Thyroid gland (tissue), 4 donors: Measurements from ENCODE around the gene PER2. TPM values are rescaled to one million over a fixed set of nuclear protein-coding genes. Genes with fewer than 3 reads are reported as not detected.
"Not testable (repeated sequence)": the region's sequence is repeated elsewhere in the genome, so short reads cannot be mapped to it uniquely, and the experiment has no call there.

Source experiments
- DNase-seq, 2 donors: peaks; one replicate each; pipeline ENCODE4 v3.0.0-alpha.2; 2019
- H3K27ac ChIP-seq, 3 donors: fragments of 200-600 bp; sonication (generic); 1 replicate in 2 of 3; 2 replicates in 1 of 3; pipeline ENCODE4 v1.5.1; 2016 to 2019; ENCODE audit warnings: mild to moderate bottlenecking in 1 of 3, moderate library complexity in 1 of 3
- H3K27me3 ChIP-seq: fragments of 200-600 bp; sonication (generic); one replicate; pipeline ENCODE4 v1.5.1; 2019
- H3K36me3 ChIP-seq, 2 donors: fragments of 200-600 bp; sonication (generic); one replicate each; pipeline ENCODE4 v1.5.1; 2016 to 2019
- H3K4me1 ChIP-seq, 2 donors: fragments of 200-600 bp; sonication (generic); one replicate each; pipeline ENCODE4 v1.5.1; 2017 to 2019
- H3K4me3 ChIP-seq, 3 donors: fragments of 200-600 bp; sonication (generic); replicated peaks in 1 of 3; 1 replicate in 2 of 3; 2 replicates in 1 of 3; pipeline ENCODE4 v1.5.1; 2016; ENCODE audit warnings: mild to moderate bottlenecking in 1 of 3
- H3K9me3 ChIP-seq: fragments of 200-600 bp; sonication (generic); one replicate; pipeline ENCODE4 v1.5.1; 2017
- POLR2A ChIP-seq, 2 donors: fragments of 450-650 bp; IDR thresholded peaks; one replicate each; pipeline ENCODE4 v1.6.1; 2017; ENCODE audit warnings: antibody characterized with exemption in 2 of 2, mild to moderate bottlenecking in 2 of 2, moderate library complexity in 1 of 2
- WGBS, 2 donors: methylation state at CpG; one replicate each; pipeline ENCODE4 v1.1.5; 2017; 5-methylcytosine and 5-hydroxymethylcytosine counted together
- intact Hi-C: fragments of 100-400 bp; cut with DNase I; formaldehyde crosslinking; loops from one replicate; pipeline ENCODE4 v1.15.1; 2023
- total RNA-seq, 4 donors: library from RNA; depleted of rRNA; stranded (reverse); fragments of >200 nt; gene quantifications; one replicate each; pipeline ENCODE4 v1.2.3, GENCODE V29; 2016
- TF ChIP-seq, protein P1 (sequence below), 6 experiments: fragments of 200-600 bp in 3 of 6; fragments of 450-650 bp in 3 of 6; sonication (generic) in 3 of 6; IDR thresholded peaks; one replicate each; pipeline ENCODE4 v1.5.1; 2016 to 2019; ENCODE audit warnings: antibody characterized with exemption in 6 of 6, mild to moderate bottlenecking in 2 of 6, inconsistent platforms in 1 of 6, moderate library complexity in 1 of 6

Gene PER2
- total RNA-seq, 4 donors from 2014 or later = 6.5 to 17.6 (median 9.6) TPM

DNA sequence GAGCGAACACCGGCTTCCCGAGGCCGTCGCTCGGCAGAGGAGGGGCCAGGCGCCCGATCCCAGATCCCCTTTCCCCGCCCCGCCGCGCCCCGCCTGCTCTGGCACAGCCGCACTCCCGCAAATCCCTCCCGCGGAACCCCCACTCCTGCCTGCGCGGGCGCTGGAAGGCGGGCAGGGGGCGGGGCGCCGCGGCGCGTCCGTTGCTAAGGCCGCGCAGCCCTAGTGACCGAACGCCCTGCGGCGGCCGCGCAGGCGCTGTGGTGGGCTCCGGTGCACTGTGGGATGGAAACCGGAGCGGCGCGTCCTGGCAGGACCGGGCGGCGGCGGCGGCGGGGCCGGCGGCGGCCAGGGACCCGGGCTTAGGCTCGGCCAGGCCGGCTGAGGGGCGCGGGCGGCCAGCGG is 31.8 kb upstream of the PER2 start, which contains the start of gene TRAF3IP1:
TRAF3IP1 (plus strand) TSS at position 273 of the 402 bp plus-strand sequence. CDS start 145 bp downstream, outside the sequence.
- Histone ChIP-seq H3K36me3 (peaks cover 0 to 3% of the 10 kb centered on the region in 2 donors), H3K27ac (peak within 1 kb of the TSS; percentile 8 to 52 (median 17)), H3K27me3 (no peaks in the 10 kb centered on the region), H3K4me1 (peaks cover 8 to 15% of the 10 kb centered on the region in 2 donors), H3K9me3 (no peaks in the 10 kb centered on the region), H3K4me3 (peak within 1 kb of the TSS; percentile 56 to 98 (median 59))
- WGBS, 2 donors = 0% methylated on average over 3 of the region's 58 CpGs; no CpG with 5 or more reads in 1 of the 2 donors
- DNase-seq = peak; percentile 97
- intact Hi-C loops = no loop called here
- peak in 1 of 2 donors; percentile 69 for TF ChIP-seq POLR2A (IDR thresholded peaks at IDR 0.05)
- TF ChIP-seq, protein P1, sequence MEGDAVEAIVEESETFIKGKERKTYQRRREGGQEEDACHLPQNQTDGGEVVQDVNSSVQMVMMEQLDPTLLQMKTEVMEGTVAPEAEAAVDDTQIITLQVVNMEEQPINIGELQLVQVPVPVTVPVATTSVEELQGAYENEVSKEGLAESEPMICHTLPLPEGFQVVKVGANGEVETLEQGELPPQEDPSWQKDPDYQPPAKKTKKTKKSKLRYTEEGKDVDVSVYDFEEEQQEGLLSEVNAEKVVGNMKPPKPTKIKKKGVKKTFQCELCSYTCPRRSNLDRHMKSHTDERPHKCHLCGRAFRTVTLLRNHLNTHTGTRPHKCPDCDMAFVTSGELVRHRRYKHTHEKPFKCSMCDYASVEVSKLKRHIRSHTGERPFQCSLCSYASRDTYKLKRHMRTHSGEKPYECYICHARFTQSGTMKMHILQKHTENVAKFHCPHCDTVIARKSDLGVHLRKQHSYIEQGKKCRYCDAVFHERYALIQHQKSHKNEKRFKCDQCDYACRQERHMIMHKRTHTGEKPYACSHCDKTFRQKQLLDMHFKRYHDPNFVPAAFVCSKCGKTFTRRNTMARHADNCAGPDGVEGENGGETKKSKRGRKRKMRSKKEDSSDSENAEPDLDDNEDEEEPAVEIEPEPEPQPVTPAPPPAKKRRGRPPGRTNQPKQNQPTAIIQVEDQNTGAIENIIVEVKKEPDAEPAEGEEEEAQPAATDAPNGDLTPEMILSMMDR (IDR thresholded peaks at IDR 0.05) = no peak

DNA sequence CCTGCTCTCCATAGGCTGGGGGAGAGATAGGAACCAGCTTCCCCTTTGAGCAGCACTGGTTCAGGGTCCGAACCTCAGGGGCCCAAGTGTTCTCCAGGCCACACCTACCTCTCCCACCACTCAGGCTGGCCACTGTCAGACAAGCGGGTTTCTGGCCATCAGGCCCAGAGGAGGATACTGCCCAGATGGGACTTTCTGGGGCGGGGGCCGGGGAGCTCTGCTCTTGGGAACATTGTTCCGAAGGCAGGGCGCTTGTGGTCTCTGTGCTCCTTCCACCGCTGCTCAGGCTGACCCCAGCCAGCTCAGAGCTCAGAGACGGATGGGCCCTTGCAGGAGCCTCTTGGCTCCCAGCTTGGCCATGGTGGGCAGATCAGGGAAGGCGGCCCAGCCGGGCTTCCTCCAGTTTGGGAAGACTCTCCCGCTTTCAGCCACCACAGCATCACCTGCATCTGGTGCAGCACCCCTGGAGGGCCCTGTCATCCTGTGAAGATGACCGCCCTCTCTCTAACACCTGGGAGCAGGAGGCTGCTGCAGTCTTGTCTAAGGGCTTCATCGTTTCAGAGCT is 26.7 kb upstream of the PER2 start:
- Histone ChIP-seq H3K4me3 (no peak overlapping the region), H3K36me3 (no peaks in the 10 kb centered on the region), H3K9me3 (no peaks in the 10 kb centered on the region), H3K27ac (no peak overlapping the region), H3K4me1 (peaks cover 0 to 6% of the 10 kb centered on the region in 2 donors), H3K27me3 (no peaks in the 10 kb centered on the region)
- no peak for TF ChIP-seq POLR2A (IDR thresholded peaks at IDR 0.05)
- TF ChIP-seq, protein P1 (IDR thresholded peaks at IDR 0.05) = no peak
- DNase-seq = no peak
- WGBS, 2 donors = 91 to 94% methylated on average over 5 to 12 of the region's 13 CpGs
- intact Hi-C loops = no loop called here

DNA sequence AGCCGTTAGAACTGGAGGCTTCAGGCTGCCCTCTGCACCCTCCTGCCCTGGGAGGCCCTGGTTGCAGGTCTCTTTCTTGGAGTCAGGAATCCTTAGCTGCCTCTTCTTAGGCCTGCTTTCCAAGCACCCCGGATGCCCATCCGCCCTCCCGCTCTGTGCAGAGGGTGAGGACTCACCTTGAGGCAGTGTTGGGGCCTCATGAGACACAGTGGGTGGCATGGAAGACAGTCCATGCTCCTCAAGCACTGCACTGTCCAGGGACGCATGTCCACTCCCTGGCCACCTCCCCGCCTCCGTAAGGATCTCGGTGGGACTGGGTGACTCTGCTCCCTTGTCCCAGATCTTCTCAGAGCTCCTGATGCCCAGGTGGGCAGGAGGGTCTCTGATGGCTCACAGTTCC is 26.2 kb upstream of the PER2 start:
- TF ChIP-seq, protein P1 (IDR thresholded peaks at IDR 0.05) = no peak
- no peak for TF ChIP-seq POLR2A (IDR thresholded peaks at IDR 0.05)
- intact Hi-C loops = no loop called here

DNA sequence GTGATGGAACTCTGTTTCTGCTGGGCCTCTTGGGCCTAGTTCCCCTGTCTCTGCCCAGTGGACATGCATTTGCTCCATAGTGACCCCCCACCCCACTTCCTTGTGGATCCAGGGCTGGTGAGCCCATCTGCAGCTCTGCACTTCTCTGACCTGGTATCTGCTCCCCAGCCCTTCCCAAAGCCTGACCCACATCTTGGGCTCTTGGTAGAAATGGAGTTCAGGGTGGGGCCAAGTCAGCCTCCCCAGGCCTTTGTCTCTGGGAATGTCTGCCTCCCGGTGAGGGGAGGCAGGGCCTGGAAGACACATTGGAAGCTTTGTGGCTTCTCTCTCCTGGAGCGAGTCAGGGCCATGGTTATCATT is 25.6 kb upstream of the PER2 start:
- H3K9me3 ChIP-seq = no peaks in the 10 kb centered on the region
- 67 to 91% methylated on average over 2 of the region's 2 CpGs for WGBS, 2 donors
- H3K27me3 ChIP-seq = no peaks in the 10 kb centered on the region
- H3K27ac ChIP-seq = no peak overlapping the region
- H3K36me3 ChIP-seq = no peaks in the 10 kb centered on the region
- H3K4me3 ChIP-seq = no peak overlapping the region
- H3K4me1 ChIP-seq = no peaks in the 10 kb centered on the region
- intact Hi-C loops = no loop called here
- no peak for DNase-seq
- TF ChIP-seq POLR2A (IDR thresholded peaks at IDR 0.05) = no peak
- TF ChIP-seq, protein P1 (IDR thresholded peaks at IDR 0.05) = no peak

More for the DNA sequence above, 26.2 kb upstream of the PER2 start:
- Histone ChIP-seq H3K36me3 (no peaks in the 10 kb centered on the region), H3K9me3 (no peaks in the 10 kb centered on the region), H3K27me3 (no peaks in the 10 kb centered on the region), H3K4me1 (peaks cover 0 to 3% of the 10 kb centered on the region in 2 donors), H3K4me3 (no peak overlapping the region), H3K27ac (no peak overlapping the region)
- DNase-seq = no peak
- 97 to 98% methylated on average over 5 to 6 of the region's 8 CpGs for WGBS, 2 donors

DNA sequence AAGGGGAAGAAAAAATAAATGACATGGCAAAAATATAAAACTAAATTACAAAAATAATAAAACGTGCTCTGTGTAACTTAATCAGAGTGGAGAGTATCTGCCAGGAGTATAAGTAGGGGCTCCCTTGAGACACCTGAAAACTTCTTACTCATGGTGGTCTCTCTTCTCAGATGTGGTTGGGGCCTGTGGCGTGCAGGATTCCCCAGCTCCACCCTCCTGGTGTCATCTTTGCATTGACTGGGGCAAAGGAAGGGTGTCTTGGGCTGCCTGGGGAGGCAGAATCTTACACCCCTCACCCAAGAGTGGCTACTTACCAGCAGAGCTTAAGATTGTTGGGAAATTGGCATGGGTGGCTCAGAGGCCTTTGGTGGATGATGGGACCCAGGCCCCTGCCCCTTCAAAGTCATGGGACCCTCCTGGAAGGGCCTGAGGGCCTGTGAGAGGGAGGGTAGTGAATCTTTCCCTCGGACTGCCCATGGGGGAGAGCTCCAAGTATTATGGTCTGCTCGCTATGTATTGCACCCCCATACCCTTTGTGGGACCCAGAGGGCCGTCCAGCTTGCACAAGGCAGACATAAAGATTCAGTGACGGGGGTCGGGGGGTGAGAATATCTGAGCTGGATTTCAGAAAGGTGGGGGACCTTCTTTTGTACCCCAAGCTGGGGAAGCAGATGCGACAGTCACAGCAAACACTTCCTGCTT is 25.0 kb upstream of the PER2 start:
- intact Hi-C loops = no loop called here
- no peaks in the 10 kb centered on the region for H3K36me3 ChIP-seq
- H3K4me1 ChIP-seq = no peaks in the 10 kb centered on the region
- H3K9me3 ChIP-seq = no peaks in the 10 kb centered on the region
- no peaks in the 10 kb centered on the region for H3K27me3 ChIP-seq
- H3K4me3 ChIP-seq = no peak overlapping the region
- DNase-seq = no peak
- H3K27ac ChIP-seq = no peak overlapping the region
- no peak for TF ChIP-seq POLR2A (IDR thresholded peaks at IDR 0.05)
- TF ChIP-seq, protein P1 (IDR thresholded peaks at IDR 0.05) = no peak
- WGBS, 2 donors = 87 to 93% methylated on average over 8 of the region's 8 CpGs

DNA sequence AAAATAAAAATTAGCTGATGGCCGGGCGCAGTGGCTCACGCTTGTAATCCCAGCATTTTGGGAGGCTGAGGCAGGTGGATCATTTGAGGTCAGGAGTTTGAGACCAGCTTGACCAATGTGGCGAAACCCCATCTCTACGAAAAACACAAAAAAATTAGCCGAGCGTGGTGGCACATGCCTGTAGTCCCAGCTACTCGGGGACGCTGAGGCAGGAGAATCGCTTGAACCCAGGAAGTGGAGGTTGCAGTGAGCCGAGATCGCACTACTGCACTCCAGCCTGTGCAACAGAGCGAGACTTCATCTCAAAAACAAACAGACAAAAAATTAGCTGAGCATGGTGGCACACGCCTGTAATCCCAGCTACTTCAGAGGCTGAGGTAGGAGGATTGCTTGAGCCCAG is 22.3 kb upstream of the PER2 start:
- DNase-seq, H3K9me3 ChIP-seq, intact Hi-C loops, H3K4me3 ChIP-seq, H3K27me3 ChIP-seq, H3K27ac ChIP-seq, H3K4me1 ChIP-seq, H3K36me3 ChIP-seq: not testable (repeated sequence)
- 70 to 73% methylated on average over 14 of the region's 14 CpGs for WGBS, 2 donors
